ENCODE data around the gene MMP19.

MMP19 gene

DNA sequence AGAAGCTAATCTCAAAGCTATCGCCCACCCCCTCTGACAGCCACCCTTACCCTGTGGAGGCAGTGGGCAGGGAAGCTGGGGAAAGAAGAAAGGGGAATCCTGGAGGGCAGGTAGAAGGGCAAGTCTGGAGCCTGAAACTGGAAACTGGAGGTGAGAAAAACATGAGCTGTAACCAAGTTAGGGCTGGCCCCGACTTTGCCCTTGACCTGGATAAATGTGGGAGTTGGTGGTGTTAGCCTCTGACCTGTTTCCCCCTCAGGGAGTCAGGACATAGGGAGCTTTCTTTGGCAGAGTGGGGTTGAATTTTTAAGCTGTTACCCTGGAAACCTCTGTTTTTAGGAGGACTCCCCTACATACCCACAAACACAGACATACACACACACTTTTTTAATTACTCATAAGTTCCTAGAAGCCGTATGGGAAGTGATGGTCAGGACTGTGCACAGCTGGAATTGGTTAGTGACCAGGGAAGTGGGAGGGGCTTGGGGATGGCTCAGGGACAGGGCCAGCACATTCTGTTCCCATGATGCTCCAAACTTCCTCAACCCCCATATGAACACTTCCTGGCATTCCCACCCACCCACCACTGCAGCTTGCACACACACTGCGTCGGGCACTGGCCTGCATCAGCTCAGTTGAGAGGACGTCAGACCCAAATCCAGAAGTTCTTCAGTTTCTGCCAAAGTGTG lies 5.0 kb upstream of the MMP19 start:
- TF ChIP-seq, protein P1, sequence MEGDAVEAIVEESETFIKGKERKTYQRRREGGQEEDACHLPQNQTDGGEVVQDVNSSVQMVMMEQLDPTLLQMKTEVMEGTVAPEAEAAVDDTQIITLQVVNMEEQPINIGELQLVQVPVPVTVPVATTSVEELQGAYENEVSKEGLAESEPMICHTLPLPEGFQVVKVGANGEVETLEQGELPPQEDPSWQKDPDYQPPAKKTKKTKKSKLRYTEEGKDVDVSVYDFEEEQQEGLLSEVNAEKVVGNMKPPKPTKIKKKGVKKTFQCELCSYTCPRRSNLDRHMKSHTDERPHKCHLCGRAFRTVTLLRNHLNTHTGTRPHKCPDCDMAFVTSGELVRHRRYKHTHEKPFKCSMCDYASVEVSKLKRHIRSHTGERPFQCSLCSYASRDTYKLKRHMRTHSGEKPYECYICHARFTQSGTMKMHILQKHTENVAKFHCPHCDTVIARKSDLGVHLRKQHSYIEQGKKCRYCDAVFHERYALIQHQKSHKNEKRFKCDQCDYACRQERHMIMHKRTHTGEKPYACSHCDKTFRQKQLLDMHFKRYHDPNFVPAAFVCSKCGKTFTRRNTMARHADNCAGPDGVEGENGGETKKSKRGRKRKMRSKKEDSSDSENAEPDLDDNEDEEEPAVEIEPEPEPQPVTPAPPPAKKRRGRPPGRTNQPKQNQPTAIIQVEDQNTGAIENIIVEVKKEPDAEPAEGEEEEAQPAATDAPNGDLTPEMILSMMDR (IDR thresholded peaks at IDR 0.05): no peak

DNA sequence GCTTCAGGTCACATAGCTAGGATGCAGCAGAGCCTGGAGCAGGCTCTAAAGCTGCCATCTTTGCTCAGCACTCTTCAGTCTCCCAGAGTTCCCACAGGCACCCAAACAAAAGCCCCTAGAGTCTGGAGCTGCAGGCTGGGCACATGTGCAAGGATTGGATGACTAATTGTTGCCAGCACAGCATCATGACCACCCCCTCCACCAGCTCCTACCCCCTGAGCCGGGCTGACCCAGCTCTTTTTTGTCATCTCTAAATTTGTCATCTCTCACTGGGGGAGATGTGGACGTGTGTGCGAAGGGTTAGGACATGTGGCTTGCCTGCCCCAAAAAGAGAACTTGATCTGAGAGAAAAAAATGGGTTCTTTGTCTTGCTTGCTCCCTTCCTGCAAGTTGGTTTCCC lies 4.3 kb upstream of the MMP19 start:
- TF ChIP-seq, protein P1 (IDR thresholded peaks at IDR 0.05): no peak

DNA sequence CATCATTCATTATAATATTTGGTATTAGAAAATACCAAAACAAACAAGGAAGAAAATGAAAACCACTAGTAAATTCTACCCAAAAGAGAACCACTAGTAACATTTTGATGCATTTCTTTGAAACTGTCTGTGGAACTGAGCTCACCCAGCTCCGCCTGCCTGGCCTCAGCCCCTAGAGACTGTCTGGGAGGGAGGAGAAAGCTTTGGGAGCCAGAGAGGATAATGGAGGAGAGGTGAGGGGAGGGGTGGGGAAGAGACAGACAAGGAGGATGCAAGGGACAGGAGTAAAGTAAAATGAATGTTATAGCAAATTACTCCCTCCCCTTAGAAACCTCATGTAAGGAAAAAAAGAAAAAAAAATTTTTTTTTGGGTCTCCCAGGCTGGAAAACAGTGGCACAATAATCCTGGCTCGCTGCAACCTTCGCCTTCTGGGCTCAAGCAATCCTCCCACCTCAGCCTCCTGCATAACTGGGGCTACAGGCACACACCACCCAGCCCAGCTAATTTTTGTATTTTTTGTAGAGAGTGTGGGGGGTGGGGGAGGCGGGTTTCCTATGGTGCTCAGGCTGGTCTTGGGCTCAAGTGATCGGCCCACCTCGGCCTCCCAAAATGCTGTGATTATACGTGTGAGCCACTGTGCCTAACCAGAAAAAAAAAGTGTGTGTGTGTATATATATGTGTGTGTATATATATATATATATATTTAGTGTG lies 3.2 kb upstream of the MMP19 start:
- TF ChIP-seq, protein P1 (IDR thresholded peaks at IDR 0.05): no peak

DNA sequence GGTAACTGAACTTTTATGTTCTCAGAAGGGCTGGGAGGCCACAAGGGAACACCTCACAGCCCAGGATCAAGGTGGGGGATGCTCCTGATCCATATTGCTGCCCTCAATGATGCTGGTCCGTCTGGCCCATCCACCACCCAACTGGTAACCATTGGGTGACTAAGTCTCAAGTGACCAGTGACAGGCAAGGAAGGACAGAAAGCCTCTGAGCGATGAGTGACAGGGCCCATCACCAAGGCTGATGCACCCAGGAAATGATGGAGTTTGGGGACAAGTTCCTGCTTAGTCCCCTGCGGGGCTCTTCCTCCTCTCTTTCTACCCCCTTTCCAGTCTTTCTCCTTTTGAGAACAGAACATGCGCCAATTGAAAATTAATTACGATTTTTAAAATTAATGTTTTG lies 2.6 kb upstream of the MMP19 start:
- TF ChIP-seq, protein P1 (IDR thresholded peaks at IDR 0.05): no peak

DNA sequence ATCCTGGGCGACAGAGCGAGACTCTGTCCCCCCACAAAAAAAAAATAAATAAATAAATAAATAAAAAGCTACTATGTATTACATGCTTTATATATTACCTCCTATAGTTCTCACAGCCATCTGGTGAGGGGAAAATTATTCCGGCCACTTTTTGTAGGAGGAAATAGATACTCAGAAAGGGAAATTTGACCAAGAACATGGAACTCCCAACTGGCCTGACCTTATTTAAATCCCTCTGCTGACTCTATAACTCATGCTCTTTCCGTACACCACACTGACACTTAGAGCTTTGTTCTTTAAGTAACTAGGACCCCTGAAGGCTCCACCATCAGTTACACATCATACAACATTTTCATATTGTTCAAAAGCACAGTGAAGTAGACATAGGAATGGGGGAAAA lies 2.2 kb upstream of the MMP19 start:
- TF ChIP-seq, protein P1 (IDR thresholded peaks at IDR 0.05): no peak

DNA sequence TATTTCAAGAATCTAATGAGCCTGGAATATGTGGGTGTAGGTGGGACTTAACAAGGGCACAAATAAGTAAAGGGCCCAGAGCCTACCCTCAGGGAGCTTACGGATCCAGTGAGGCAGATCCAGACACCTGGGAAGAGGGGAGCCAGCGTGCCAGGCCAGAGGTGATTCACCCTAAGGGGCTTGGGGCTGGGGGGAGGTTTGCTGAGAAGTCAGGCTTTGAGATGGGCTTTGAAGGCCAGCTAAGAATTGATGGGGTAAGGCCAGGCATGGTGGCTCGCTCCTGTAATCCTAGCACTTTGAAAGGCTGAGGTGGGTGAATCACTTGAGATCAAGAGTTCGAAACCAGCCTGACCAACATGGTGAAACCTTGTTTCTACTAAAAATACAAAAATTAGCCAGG lies 695 bp upstream of the MMP19 start:
- TF ChIP-seq, protein P1 (IDR thresholded peaks at IDR 0.05): no peak

DNA sequence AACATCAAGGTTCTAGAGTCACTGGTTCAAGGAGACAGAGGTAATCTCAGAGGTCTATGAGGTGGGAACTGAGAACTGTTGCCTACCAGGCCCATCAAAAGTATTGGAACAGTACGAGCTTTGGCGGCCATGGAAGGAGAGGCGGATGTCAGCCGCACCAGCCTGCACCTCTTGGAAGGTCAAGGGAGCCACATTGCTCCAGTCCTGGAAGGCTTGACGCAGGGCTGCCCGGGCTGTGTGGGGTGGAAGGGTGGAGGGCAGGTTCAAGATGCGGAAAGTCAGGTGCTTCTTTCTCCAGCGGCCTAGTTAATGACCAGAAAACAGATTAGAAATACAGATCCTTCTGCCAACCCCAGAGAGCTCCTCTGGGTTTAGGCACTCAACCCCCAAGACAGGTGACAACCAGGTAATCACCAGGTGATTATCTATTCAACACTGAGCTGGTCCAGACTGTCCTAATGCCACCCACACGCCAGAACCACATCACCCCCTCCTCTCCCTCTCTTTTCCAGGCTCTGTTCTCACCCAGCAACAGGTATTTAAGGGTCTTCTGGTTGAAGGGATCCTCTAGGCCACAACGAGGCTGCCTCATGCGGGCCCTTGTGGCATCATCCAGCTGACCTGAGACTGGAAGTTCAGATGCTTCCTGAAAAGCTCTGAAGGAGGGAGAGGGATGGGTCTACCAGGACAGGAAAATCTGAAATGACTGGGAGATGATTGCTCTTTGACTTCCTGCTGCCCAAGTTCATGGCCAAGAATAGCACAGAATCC lies 2.0 kb downstream of the MMP19 start:
- TF ChIP-seq, protein P1 (IDR thresholded peaks at IDR 0.05): no peak

Data from LNCAP (cell line).